ENCODE measurements around the gene DARS1. TPM values are rescaled to one million over a fixed set of nuclear protein-coding genes. Genes with fewer than 3 reads are reported as not detected.

Gene DARS1
- total RNA-seq, 3 donors from 2014 or later = 29.6 to 71.1 (median 40.3) TPM

DNA sequence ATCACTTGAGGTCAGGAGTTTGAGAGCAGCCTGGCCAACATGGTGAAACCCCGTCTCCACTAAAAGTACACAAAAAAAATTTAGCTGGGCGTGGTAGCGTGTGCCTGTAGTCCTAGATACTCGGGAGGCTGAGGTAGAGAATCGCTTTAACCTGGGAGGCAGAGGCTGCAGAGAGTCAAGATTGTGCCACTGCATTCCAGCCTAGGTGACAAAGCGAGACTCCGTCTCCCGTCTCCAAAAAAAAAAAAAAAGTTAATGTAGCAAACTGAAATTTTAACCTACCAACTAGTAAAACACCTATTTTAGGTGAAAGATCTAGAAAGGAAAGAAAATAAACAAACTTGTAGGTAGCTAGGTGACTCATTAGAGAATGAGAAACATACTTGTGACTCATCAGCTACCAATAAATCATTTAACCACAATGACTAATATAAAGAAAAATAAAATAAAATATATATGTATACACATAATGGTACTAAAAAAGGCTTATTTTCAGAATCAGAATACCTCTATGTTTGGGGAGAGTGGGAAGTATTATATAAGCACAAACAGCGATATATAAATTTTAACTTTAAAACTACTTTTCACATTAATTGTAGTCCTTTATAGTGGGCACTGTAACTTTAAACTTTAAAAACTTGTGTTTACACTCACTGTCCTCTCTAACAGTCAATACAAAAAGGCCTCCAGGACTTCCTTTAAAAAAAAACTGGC lies 36.6 kb downstream of the DARS1 start:
- TF ChIP-seq, protein P1, sequence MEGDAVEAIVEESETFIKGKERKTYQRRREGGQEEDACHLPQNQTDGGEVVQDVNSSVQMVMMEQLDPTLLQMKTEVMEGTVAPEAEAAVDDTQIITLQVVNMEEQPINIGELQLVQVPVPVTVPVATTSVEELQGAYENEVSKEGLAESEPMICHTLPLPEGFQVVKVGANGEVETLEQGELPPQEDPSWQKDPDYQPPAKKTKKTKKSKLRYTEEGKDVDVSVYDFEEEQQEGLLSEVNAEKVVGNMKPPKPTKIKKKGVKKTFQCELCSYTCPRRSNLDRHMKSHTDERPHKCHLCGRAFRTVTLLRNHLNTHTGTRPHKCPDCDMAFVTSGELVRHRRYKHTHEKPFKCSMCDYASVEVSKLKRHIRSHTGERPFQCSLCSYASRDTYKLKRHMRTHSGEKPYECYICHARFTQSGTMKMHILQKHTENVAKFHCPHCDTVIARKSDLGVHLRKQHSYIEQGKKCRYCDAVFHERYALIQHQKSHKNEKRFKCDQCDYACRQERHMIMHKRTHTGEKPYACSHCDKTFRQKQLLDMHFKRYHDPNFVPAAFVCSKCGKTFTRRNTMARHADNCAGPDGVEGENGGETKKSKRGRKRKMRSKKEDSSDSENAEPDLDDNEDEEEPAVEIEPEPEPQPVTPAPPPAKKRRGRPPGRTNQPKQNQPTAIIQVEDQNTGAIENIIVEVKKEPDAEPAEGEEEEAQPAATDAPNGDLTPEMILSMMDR (IDR thresholded peaks at IDR 0.05) = no peak
- H3K4me3 ChIP-seq = no peak overlapping the region
- ATAC-seq (peak; percentile 59), DNase-seq (no peak)
- H3K9me3 ChIP-seq = no peaks in the 10 kb centered on the region
- intact Hi-C loops (cut with DNase I, micrococcal nuclease) = no loop called here
- no peaks in the 10 kb centered on the region for H3K4me1 ChIP-seq (ENCODE audit: low read depth)
- H3K36me3 ChIP-seq (ENCODE audit: low read depth) = no peaks in the 10 kb centered on the region

DNA sequence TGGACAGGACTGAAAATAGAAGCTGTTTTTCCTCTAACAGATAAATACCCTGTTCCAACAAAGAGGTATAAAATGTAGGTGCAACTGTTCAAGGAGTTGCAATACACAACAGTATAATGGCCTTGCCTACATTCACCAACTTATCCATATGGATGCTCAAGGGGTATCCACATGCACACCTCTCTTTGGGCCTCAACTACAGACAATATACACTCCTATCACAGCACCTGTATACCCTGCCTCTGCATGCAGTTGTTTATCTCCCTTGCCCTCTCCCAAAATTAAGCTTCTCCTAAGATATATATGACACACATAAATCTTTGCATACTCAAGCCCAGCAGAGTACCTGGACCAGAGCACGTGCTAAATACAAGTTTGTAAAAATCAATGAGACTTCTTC lies 37.3 kb downstream of the DARS1 start:
- ATAC-seq (no peak), DNase-seq (no peak)
- no peaks in the 10 kb centered on the region for H3K4me1 ChIP-seq (ENCODE audit: low read depth)
- H3K4me3 ChIP-seq = no peak overlapping the region
- no peaks in the 10 kb centered on the region for H3K36me3 ChIP-seq (ENCODE audit: low read depth)
- TF ChIP-seq, protein P1 (IDR thresholded peaks at IDR 0.05) = no peak
- H3K9me3 ChIP-seq = no peaks in the 10 kb centered on the region
- intact Hi-C loops (cut with DNase I, micrococcal nuclease) = no loop called here

DNA sequence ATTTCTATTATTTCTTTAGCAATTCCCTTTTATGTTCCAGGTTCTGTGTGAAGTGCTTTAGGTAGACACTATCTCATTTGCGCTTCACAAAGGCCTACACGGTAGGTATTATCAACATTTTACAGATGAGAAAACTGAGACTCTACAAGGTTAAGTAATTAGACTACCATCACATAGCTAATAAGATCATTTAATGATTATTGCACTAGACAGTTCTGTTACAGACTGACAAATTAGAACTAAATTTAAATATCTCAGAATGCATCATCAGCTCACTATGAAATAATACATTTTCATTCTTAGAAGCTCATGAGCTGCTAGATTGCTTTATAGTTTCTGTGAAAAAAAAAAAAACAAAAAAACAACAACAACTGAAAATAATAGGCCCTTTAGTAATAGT lies 37.9 kb downstream of the DARS1 start:
- DNase-seq = no peak
- Histone ChIP-seq H3K4me1 (ENCODE audit: low read depth) (no peaks in the 10 kb centered on the region), H3K36me3 (ENCODE audit: low read depth) (no peaks in the 10 kb centered on the region), H3K4me3 (no peak overlapping the region), H3K9me3 (no peaks in the 10 kb centered on the region)
- TF ChIP-seq, protein P1 (IDR thresholded peaks at IDR 0.05) = no peak
- intact Hi-C loops (cut with DNase I, micrococcal nuclease) = no loop called here
- no peak for ATAC-seq

DNA sequence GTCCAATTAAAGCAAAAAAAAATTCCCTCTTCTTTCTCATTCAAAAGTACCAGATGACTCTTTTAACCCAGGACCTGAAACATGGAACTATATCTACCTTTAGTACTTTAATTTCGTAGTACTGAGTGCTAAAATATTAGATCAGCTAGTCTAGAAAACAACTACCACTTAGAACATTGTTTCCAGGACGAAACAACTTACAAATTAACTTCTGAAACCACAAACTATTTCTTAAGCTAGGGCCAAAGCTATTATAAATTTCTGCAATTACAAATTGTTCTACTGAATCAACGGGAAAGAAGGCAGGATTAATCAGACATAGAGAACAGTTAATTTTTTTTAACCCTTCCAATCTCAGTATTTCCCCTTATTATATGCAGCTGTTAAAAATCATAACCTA lies 39.9 kb downstream of the DARS1 start:
- Histone ChIP-seq H3K4me3 (no peak overlapping the region), H3K4me1 (ENCODE audit: low read depth) (no peaks in the 10 kb centered on the region), H3K9me3 (no peaks in the 10 kb centered on the region), H3K36me3 (ENCODE audit: low read depth) (no peaks in the 10 kb centered on the region)
- no peak for ATAC-seq
- intact Hi-C loops (cut with DNase I, micrococcal nuclease) = no loop called here
- TF ChIP-seq, protein P1 (IDR thresholded peaks at IDR 0.05) = no peak
- DNase-seq = no peak

DNA sequence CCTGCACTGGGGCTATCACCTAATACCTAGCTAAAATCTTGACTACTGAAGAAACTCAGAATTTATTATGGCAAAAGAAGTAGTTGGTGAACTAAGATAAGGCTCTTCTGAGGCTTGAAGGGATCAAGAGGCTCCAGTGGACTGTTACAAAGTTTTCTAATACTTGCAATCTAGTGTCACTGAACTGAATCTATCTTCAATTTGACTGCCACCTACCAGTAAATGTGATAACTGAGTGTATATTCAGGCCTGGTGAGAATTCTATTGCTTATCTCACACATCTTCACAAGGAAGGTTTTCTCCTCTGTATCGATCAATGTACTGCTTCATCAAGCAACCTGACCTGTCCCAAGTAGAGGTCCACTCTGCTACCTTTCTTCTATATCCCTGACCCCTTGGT lies 40.8 kb downstream of the DARS1 start:
- TF ChIP-seq, protein P1 (IDR thresholded peaks at IDR 0.05) = no peak
- intact Hi-C loops (cut with DNase I, micrococcal nuclease) = no loop called here
- no peak overlapping the region for H3K4me3 ChIP-seq
- no peaks in the 10 kb centered on the region for H3K36me3 ChIP-seq (ENCODE audit: low read depth)
- no peaks in the 10 kb centered on the region for H3K9me3 ChIP-seq
- no peak for DNase-seq
- no peaks in the 10 kb centered on the region for H3K4me1 ChIP-seq (ENCODE audit: low read depth)
- ATAC-seq = no peak
